Activated naive CD4-positive, alpha-beta T cell treated with anti-CD3 and anti-CD28 coated beads, Interleukin-2, amount 10 ng/mL, durations not matched to agents 7 days and 5 days (primary cell): Measurements from ENCODE around the gene EFNA3.

Experiments used
- CTCF ChIA-PET: fragments of 350-600 bp; sonication (Branson Sonifier 250); formaldehyde crosslinking; loops from one replicate; lab custom pipeline; 2021; ENCODE audit warnings: antibody characterized with exemption; lab: Charles Lee
- DNase-seq: peaks from one replicate; pipeline ENCODE4 v3.0.0-alpha.2; 2020
- H3K27ac Mint-ChIP-seq: one replicate; pipeline ENCODE4 v1.8.0; 2021; ENCODE audit warnings: mild to moderate bottlenecking, moderate library complexity, mixed read lengths
- H3K27me3 Mint-ChIP-seq: one replicate; pipeline ENCODE4 v1.8.0; 2021; ENCODE audit warnings: mild to moderate bottlenecking, mixed read lengths
- H3K36me3 Mint-ChIP-seq: one replicate; pipeline ENCODE4 v1.8.0; 2021; ENCODE audit warnings: mixed read lengths
- H3K4me1 Mint-ChIP-seq: one replicate; pipeline ENCODE4 v1.8.0; 2021; ENCODE audit warnings: mixed read lengths
- H3K4me3 Mint-ChIP-seq: one replicate; pipeline ENCODE4 v1.8.0; 2021; ENCODE audit warnings: mild to moderate bottlenecking, moderate library complexity, mixed read lengths
- H3K9me3 Mint-ChIP-seq: one replicate; pipeline ENCODE4 v1.8.0; 2021; ENCODE audit warnings: mixed read lengths

Gene EFNA3

GRCh38 chr1:155125511-155125945 lies 46.9 kb downstream of the EFNA3 start:
- H3K4me3 Mint-ChIP-seq: no peak overlapping the region
- CTCF ChIA-PET: interaction anchor here (1.9 kb wide), 1 partner anchor 34 kb away, joined by 6 read pairs; no protein-coding TSS in a partner anchor
- H3K36me3 Mint-ChIP-seq: no peaks in the 10 kb centered on the region
- peaks cover 92% of the 10 kb centered on the region for H3K27me3 Mint-ChIP-seq
- no peak for DNase-seq
- H3K4me1 Mint-ChIP-seq: peaks cover 30% of the 10 kb centered on the region
- H3K9me3 Mint-ChIP-seq: no peaks in the 10 kb centered on the region
- no peak overlapping the region for H3K27ac Mint-ChIP-seq

- CTCF ChIA-PET: interaction anchor here (1.9 kb wide), 1 partner anchor 35 kb away, joined by 6 read pairs; no protein-coding TSS in a partner anchor
- Mint-ChIP-seq H3K4me3 (no peak overlapping the region), H3K9me3 (no peaks in the 10 kb centered on the region), H3K27ac (no peak overlapping the region), H3K4me1 (peaks cover 30% of the 10 kb centered on the region), H3K36me3 (no peaks in the 10 kb centered on the region), H3K27me3 (peaks cover 89% of the 10 kb centered on the region)
- no peak for DNase-seq
These were observed 47.4 kb downstream of the EFNA3 start for GRCh38 chr1:155125946-155126555.

GRCh38 chr1:155126556-155127104 lies 48.0 kb downstream of the EFNA3 start:
- Mint-ChIP-seq H3K27me3 (peaks cover 89% of the 10 kb centered on the region), H3K36me3 (no peaks in the 10 kb centered on the region), H3K4me3 (peak overlapping the region; percentile 61), H3K27ac (no peak overlapping the region), H3K4me1 (peaks cover 30% of the 10 kb centered on the region), H3K9me3 (no peaks in the 10 kb centered on the region)
- peak; percentile 58 for DNase-seq
- CTCF ChIA-PET: interaction anchor here (1.9 kb wide), 1 partner anchor 35 kb away, joined by 6 read pairs; no protein-coding TSS in a partner anchor

GRCh38 chr1:155127105-155127966 lies 48.7 kb downstream of the EFNA3 start, which contains the start of gene EFNA1:
EFNA1 (plus strand) TSS chr1:155127876; CDS start chr1:155127978, 102 bp downstream.
- Mint-ChIP-seq H3K9me3 (no peaks in the 10 kb centered on the region), H3K36me3 (no peaks in the 10 kb centered on the region), H3K4me3 (peak within 1 kb of the TSS; percentile 61), H3K4me1 (peaks cover 30% of the 10 kb centered on the region), H3K27me3 (peaks cover 86% of the 10 kb centered on the region), H3K27ac (no peak within 1 kb of the TSS)
- CTCF ChIA-PET: no interaction called here
- DNase-seq: peak; percentile 66

- Mint-ChIP-seq H3K36me3 (no peaks in the 10 kb centered on the region), H3K4me1 (peaks cover 30% of the 10 kb centered on the region), H3K27me3 (peaks cover 78% of the 10 kb centered on the region), H3K9me3 (no peaks in the 10 kb centered on the region), H3K27ac (no peak overlapping the region), H3K4me3 (peak overlapping the region; percentile 60)
- no peak for DNase-seq
- CTCF ChIA-PET: interaction anchor here (1.4 kb wide), 1 partner anchor 15 kb away, joined by 4 read pairs; no protein-coding TSS in a partner anchor
These were observed 49.5 kb downstream of the EFNA3 start for GRCh38 chr1:155127967-155128754.

- H3K27ac Mint-ChIP-seq: no peak overlapping the region
- DNase-seq: no peak
- no peaks in the 10 kb centered on the region for H3K36me3 Mint-ChIP-seq
- H3K4me1 Mint-ChIP-seq: peaks cover 30% of the 10 kb centered on the region
- CTCF ChIA-PET: interaction anchor here (1.4 kb wide), 1 partner anchor 14 kb away, joined by 4 read pairs; no protein-coding TSS in a partner anchor
- peak overlapping the region; percentile 60 for H3K4me3 Mint-ChIP-seq
- no peaks in the 10 kb centered on the region for H3K9me3 Mint-ChIP-seq
- peaks cover 73% of the 10 kb centered on the region for H3K27me3 Mint-ChIP-seq
These were observed 50.3 kb downstream of the EFNA3 start for GRCh38 chr1:155128755-155129473.

GRCh38 chr1:155130272-155131006 lies 51.8 kb downstream of the EFNA3 start:
- Mint-ChIP-seq H3K36me3 (no peaks in the 10 kb centered on the region), H3K4me3 (no peak overlapping the region), H3K27me3 (peaks cover 57% of the 10 kb centered on the region), H3K9me3 (no peaks in the 10 kb centered on the region), H3K4me1 (peaks cover 38% of the 10 kb centered on the region), H3K27ac (peak overlapping the region; percentile 5)
- CTCF ChIA-PET: interaction anchor here (0.9 to 1.7 kb wide), 5 partner anchors 12 to 43 kb away, joined by 3 to 5 read pairs (median 3); partner anchors contain the start of gene KRTCAP2
- no peak for DNase-seq

- Mint-ChIP-seq H3K27me3 (peaks cover 49% of the 10 kb centered on the region), H3K4me1 (peaks cover 42% of the 10 kb centered on the region)
These were observed 52.6 kb downstream of the EFNA3 start for GRCh38 chr1:155131285-155131684.

GRCh38 chr1:155131856-155132255 lies 53.2 kb downstream of the EFNA3 start:
- CTCF ChIA-PET: interaction anchor here (1.1 kb wide), 1 partner anchor 40 kb away, joined by 5 read pairs; no protein-coding TSS in a partner anchor
- no peak overlapping the region for H3K4me3 Mint-ChIP-seq
- no peak for DNase-seq
- H3K27me3 Mint-ChIP-seq: peaks cover 43% of the 10 kb centered on the region
- H3K4me1 Mint-ChIP-seq: peaks cover 44% of the 10 kb centered on the region
- no peak overlapping the region for H3K27ac Mint-ChIP-seq
- H3K9me3 Mint-ChIP-seq: no peaks in the 10 kb centered on the region
- H3K36me3 Mint-ChIP-seq: peaks cover 2% of the 10 kb centered on the region

More at GRCh38 chr1:155131285-155131684, 52.6 kb downstream of the EFNA3 start:
- CTCF ChIA-PET: interaction anchor here (0.9 to 1.7 kb wide), 3 partner anchors 11 to 40 kb away, joined by 4 to 5 read pairs (median 5); no protein-coding TSS in a partner anchor
- DNase-seq: no peak
- Mint-ChIP-seq H3K27ac (no peak overlapping the region), H3K36me3 (peaks cover 2% of the 10 kb centered on the region), H3K9me3 (no peaks in the 10 kb centered on the region), H3K4me3 (no peak overlapping the region)

- peaks cover 46% of the 10 kb centered on the region for H3K4me1 Mint-ChIP-seq
- H3K36me3 Mint-ChIP-seq: peaks cover 18% of the 10 kb centered on the region
These were observed 55.2 kb downstream of the EFNA3 start for GRCh38 chr1:155133799-155134281.

GRCh38 chr1:155134322-155134721 lies 55.7 kb downstream of the EFNA3 start:
- DNase-seq: no peak
- Mint-ChIP-seq H3K27ac (no peak overlapping the region), H3K27me3 (peaks cover 18% of the 10 kb centered on the region), H3K9me3 (no peaks in the 10 kb centered on the region), H3K4me1 (peaks cover 44% of the 10 kb centered on the region), H3K4me3 (peak overlapping the region; percentile 95), H3K36me3 (peaks cover 20% of the 10 kb centered on the region)
- CTCF ChIA-PET: interaction anchor here (1.0 to 2.4 kb wide), 5 partner anchors 32 to 49 kb away, joined by 3 to 12 read pairs (median 6); partner anchors contain the start of gene KRTCAP2

More at GRCh38 chr1:155133799-155134281, 55.2 kb downstream of the EFNA3 start:
- H3K9me3 Mint-ChIP-seq: no peaks in the 10 kb centered on the region
- CTCF ChIA-PET: interaction anchor here (1.0 to 2.4 kb wide), 5 partner anchors 34 to 49 kb away, joined by 3 to 12 read pairs (median 6); partner anchors contain the start of gene KRTCAP2
- H3K4me3 Mint-ChIP-seq: no peak overlapping the region
- H3K27me3 Mint-ChIP-seq: peaks cover 23% of the 10 kb centered on the region
- no peak overlapping the region for H3K27ac Mint-ChIP-seq
- no peak for DNase-seq
